ENCODE results near the gene ANKFN1.

DNA sequence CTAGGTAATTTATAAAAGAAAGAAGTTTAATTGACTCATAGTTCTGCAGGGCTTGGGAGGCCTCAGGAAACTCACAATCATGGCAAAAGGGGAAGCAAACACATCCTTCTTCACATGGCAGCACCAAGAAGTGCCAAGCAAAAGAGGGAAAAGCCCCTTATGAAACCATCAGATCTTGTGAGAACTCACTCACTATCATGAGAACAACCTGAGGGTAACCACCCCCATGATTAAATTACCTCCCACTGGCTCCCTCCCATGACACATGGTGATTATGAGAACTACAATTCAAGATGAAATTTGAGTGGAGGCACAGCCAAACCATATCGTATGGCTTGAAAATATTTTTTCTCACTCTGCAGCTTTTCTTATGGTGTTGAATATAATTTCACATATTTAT lies 151.7 kb downstream of the ANKFN1 start:
- TF ChIP-seq, protein P1, sequence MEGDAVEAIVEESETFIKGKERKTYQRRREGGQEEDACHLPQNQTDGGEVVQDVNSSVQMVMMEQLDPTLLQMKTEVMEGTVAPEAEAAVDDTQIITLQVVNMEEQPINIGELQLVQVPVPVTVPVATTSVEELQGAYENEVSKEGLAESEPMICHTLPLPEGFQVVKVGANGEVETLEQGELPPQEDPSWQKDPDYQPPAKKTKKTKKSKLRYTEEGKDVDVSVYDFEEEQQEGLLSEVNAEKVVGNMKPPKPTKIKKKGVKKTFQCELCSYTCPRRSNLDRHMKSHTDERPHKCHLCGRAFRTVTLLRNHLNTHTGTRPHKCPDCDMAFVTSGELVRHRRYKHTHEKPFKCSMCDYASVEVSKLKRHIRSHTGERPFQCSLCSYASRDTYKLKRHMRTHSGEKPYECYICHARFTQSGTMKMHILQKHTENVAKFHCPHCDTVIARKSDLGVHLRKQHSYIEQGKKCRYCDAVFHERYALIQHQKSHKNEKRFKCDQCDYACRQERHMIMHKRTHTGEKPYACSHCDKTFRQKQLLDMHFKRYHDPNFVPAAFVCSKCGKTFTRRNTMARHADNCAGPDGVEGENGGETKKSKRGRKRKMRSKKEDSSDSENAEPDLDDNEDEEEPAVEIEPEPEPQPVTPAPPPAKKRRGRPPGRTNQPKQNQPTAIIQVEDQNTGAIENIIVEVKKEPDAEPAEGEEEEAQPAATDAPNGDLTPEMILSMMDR (IDR thresholded peaks at IDR 0.05) = no peak
- no peak for TF ChIP-seq POLR2A (IDR thresholded peaks at IDR 0.05)
